GM12878 (cell line): ENCODE results near the gene MYNN. TPM values are rescaled to one million over a fixed set of nuclear protein-coding genes. Genes with fewer than 3 reads are reported as not detected.

ENCODE experiments used
- ATAC-seq: fragments of 200-7000 bp; cut with Tn5 transposase; 3 replicates; pipeline ENCODE4 v1.9.1; 2020; ENCODE audit warnings: mild to moderate bottlenecking, moderate library complexity
- BruUV-seq: library from RNA; stranded (reverse); fragments of 400-500 nt; replicated peaks from 2 replicates; lab custom pipeline; 2021; lab: Mats Ljungman, UMichigan
- CTCF ChIA-PET: fragments of 300-600 bp; sonication (Branson Sonifier 250); formaldehyde crosslinking; extraction: SDS; loops from one replicate; lab custom pipeline; 2021; ENCODE audit warnings: inconsistent platforms; lab: Yijun Ruan, JAX
- POLR2A ChIA-PET: fragments of 350-600 bp; formaldehyde crosslinking; extraction: SDS; loops from one replicate; lab custom pipeline; 2021; ENCODE audit warnings: inconsistent platforms; lab: Charles Lee
- RAD21 ChIA-PET: fragments of 300-600 bp; sonication (Branson Sonifier 250); formaldehyde crosslinking; loops from one replicate; lab custom pipeline; 2023; ENCODE audit warnings: antibody characterized with exemption; ENCODE audit not compliant: unreplicated experiment; lab: Charles Lee
- SMC1A ChIA-PET: fragments of 300-600 bp; sonication (Branson Sonifier 250); formaldehyde crosslinking; loops from one replicate; lab custom pipeline; 2023; ENCODE audit not compliant: unreplicated experiment, uncharacterized antibody; lab: Charles Lee
- DNase-seq: peaks from one replicate; pipeline ENCODE4 v3.0.0-alpha.2; 2011; ENCODE audit warnings: low read depth, low spot score
- FAIRE-seq: peaks from 3 replicates; lab custom pipeline; 2011; peaks lifted over from hg19 to GRCh38; lab: Jason Lieb, UNC
- H2AFZ ChIP-seq: 2 replicates; pipeline ENCODE4 v1.6.0; 2011; ENCODE audit warnings: low read depth, low read length, control low read depth; ENCODE audit not compliant: control insufficient read depth
- H3K27ac ChIP-seq: 2 replicates; pipeline ENCODE4 v1.5.1; 2011; ENCODE audit warnings: control low read depth; ENCODE audit not compliant: control insufficient read depth, insufficient read depth
- H3K27me3 ChIP-seq, 2 experiments: replicated peaks in 1 of 2; 2 replicates each; pipeline versions ENCODE4 v1.6.0 to v1.6.1; 2011; ENCODE audit warnings: low read length in 1 of 2; ENCODE audit not compliant: control insufficient read depth in 2 of 2, insufficient read depth in 2 of 2
- H3K36me3 ChIP-seq, 2 experiments: 2 replicates each; pipeline ENCODE4 v1.5.1; 2011; ENCODE audit warnings: low read length in 1 of 2; ENCODE audit not compliant: control insufficient read depth in 2 of 2, insufficient read depth in 2 of 2
- H3K4me1 ChIP-seq: 2 replicates; pipeline ENCODE4 v1.6.1; 2011; ENCODE audit warnings: mild to moderate bottlenecking, low read length, moderate library complexity, mixed read lengths; ENCODE audit not compliant: control insufficient read depth, insufficient read depth
- H3K4me2 ChIP-seq: 2 replicates; pipeline ENCODE4 v1.6.0; 2011; ENCODE audit warnings: control low read depth; ENCODE audit not compliant: control insufficient read depth, insufficient read depth
- H3K4me3 ChIP-seq: fragments of 200-600 bp; sonication (generic); 2 replicates; pipeline ENCODE4 v1.5.1; 2016
- H3K79me2 ChIP-seq: 2 replicates; pipeline ENCODE4 v1.6.0; 2011; ENCODE audit warnings: low read length; ENCODE audit not compliant: control insufficient read depth, insufficient read depth
- H3K9ac ChIP-seq: 2 replicates; pipeline ENCODE4 v1.8.0; 2011; ENCODE audit warnings: low read length, control low read depth, mixed read lengths; ENCODE audit not compliant: control insufficient read depth, insufficient read depth
- H3K9me3 ChIP-seq: replicated peaks from 3 replicates; pipeline ENCODE4 v1.5.1; 2011; ENCODE audit warnings: mild to moderate bottlenecking, low read length; ENCODE audit not compliant: control insufficient read depth, insufficient read depth
- H4K20me1 ChIP-seq: 2 replicates; pipeline ENCODE4 v1.6.0; 2011; ENCODE audit not compliant: control insufficient read depth, insufficient read depth
- E4F1 ChIP-seq: fragments of 450-650 bp; IDR thresholded peaks from 2 replicates; pipeline ENCODE4 v1.6.1; 2018; ENCODE audit warnings: borderline replicate concordance, mild to moderate bottlenecking; ENCODE audit not compliant: partially characterized antibody
- JUND ChIP-seq: IDR thresholded peaks from 2 replicates; pipeline ENCODE4 v1.6.1; 2012; ENCODE audit warnings: low read depth, mild to moderate bottlenecking, low read length, improper control_type of control experiment, moderate library complexity
- SREBF2 ChIP-seq: IDR thresholded peaks from 2 replicates; pipeline ENCODE4 v1.6.1; 2012; ENCODE audit warnings: mild to moderate bottlenecking, low read length
- TARDBP ChIP-seq: IDR thresholded peaks from 2 replicates; pipeline ENCODE4 v1.6.1; 2016; ENCODE audit warnings: borderline replicate concordance
- ZBED1 ChIP-seq: IDR thresholded peaks from 2 replicates; pipeline ENCODE4 v1.6.1; 2016; ENCODE audit warnings: borderline replicate concordance
- ZBTB33 ChIP-seq: fragments of 450-650 bp; IDR thresholded peaks from 2 replicates; pipeline ENCODE4 v1.6.1; 2017; ENCODE audit warnings: mild to moderate bottlenecking
- WGBS: methylation state at CpG from one replicate; pipeline ENCODE4 v1.1.6; 2016; ENCODE audit warnings: low lambda C conversion rate; ENCODE audit not compliant: insufficient replicate concordance, insufficient coverage; ENCODE audit errors: missing lambda C conversion rate; 5-methylcytosine and 5-hydroxymethylcytosine counted together
- in situ Hi-C: fragments of 300-500 bp; cut with MboI; formaldehyde crosslinking; loops from 9 replicates; pipeline ENCODE4 v1.14.3; 2018; ENCODE audit warnings: mixed read lengths
- intact Hi-C: fragments of 100-400 bp; cut with micrococcal nuclease; formaldehyde crosslinking; loops from one replicate; pipeline ENCODE4 v1.14.2; 2022; ENCODE audit not compliant: unreplicated experiment
- polyA plus RNA-seq, 11 experiments: library from polyadenylated mRNA; depleted of rRNA in 4 of 11; unstranded in 6 of 11; stranded (reverse) in 5 of 11; fragments of >200 nt; fragmentation: Nextera tagmentation in 4 of 11; fragmentation: Illumina TruSeq in 1 of 11; extraction: Ambion mirVana in 4 of 11; extraction: Trizol in 1 of 11; gene quantifications; 1 replicate in 1 of 11; 2 replicates in 10 of 11; pipeline versions ENCODE4 v1.2.1 to v1.2.3, GENCODE V29; 2011 to 2016; ENCODE audit warnings: inconsistent platforms in 2 of 11, missing spikeins in 2 of 11, low read depth in 1 of 11
- total RNA-seq, 4 experiments: library from RNA; depleted of rRNA in 3 of 4; stranded (reverse); fragments of >200 nt in 3 of 4; fragmentation: Illumina TruSeq in 1 of 4; extraction: Trizol in 1 of 4; gene quantifications; 2 replicates each; pipeline versions ENCODE4 v1.2.1 to v1.2.3, GENCODE V29; 2013 to 2021

MYNN gene
- total and polyA plus RNA-seq, 10 of the 15 experiments (the other 5 are each of a cell fraction or from before 2014, with no cell fraction given) = 8.8 to 20.5 (median 15.8) TPM

DNA sequence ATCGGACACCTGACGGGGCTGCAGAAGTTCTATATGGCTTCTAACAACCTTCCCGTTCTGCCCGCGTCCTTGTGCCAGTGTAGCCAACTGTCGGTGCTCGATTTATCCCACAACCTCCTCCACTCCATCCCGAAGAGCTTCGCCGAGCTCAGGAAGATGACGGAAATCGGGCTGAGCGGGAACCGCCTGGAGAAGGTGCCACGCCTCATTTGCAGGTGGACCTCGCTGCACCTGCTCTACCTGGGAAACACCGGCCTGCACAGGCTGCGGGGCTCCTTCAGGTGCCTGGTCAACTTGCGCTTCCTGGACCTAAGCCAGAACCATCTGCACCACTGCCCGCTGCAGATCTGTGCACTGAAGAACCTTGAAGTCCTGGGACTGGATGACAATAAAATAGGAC, 49.3 kb downstream of the MYNN start:
- no peak for FAIRE-seq
- 92% methylated on average over 20 of the region's 20 CpGs for WGBS
- H3K9ac ChIP-seq = no peak overlapping the region
- H3K4me3 ChIP-seq = no peak overlapping the region
- no peak for DNase-seq
- no peaks in the 10 kb centered on the region for H3K4me1 ChIP-seq
- in situ Hi-C loops (no loop called here), intact Hi-C loops (no loop called here)
- no peak overlapping the region for H3K27ac ChIP-seq
- BruUV-seq = no TSS peak
- no peak overlapping the region for H2AFZ ChIP-seq
- TF ChIP-seq JUND = no peak
- TF ChIP-seq E4F1 = no peak
- TF ChIP-seq TARDBP = no peak
- TF ChIP-seq ZBED1 = no peak
- ChIA-PET SMC1A (interaction anchor here (1.0 kb wide), 1 partner anchor 9 kb away, joined by 3 read pairs; no protein-coding TSS in a partner anchor), CTCF (interaction anchor here (0.6 kb wide), 2 partner anchors 40 to 41 kb away, joined by 3 read pairs; no protein-coding TSS in a partner anchor), RAD21 (no interaction called here), POLR2A (no interaction called here)
- no peak for ATAC-seq
- no peaks in the 10 kb centered on the region for H4K20me1 ChIP-seq
- no peaks in the 10 kb centered on the region for H3K79me2 ChIP-seq
- H3K27me3 ChIP-seq = no peaks in the 10 kb centered on the region; a peak in 1 of 4 replicates
- no peaks in the 10 kb centered on the region for H3K36me3 ChIP-seq
- H3K4me2 ChIP-seq = no peak overlapping the region
- no peaks in the 10 kb centered on the region for H3K9me3 ChIP-seq

- H3K79me2 ChIP-seq = no peaks in the 10 kb centered on the region
- TF ChIP-seq SREBF2 = no peak
- TF ChIP-seq ZBTB33 = no peak
- H3K9me3 ChIP-seq = no peaks in the 10 kb centered on the region
- H3K4me3 ChIP-seq = no peak overlapping the region
- no peaks in the 10 kb centered on the region; a peak in 1 of 4 replicates for H3K27me3 ChIP-seq
- no peak overlapping the region for H3K9ac ChIP-seq
- in situ Hi-C loops (no loop called here), intact Hi-C loops (no loop called here)
- H3K27ac ChIP-seq = no peak overlapping the region
- H3K4me2 ChIP-seq = no peak overlapping the region
- H2AFZ ChIP-seq = no peak overlapping the region
- FAIRE-seq (no peak), ATAC-seq (no peak), DNase-seq (no peak)
- H3K36me3 ChIP-seq = no peaks in the 10 kb centered on the region
- no peaks in the 10 kb centered on the region for H4K20me1 ChIP-seq
- WGBS = 60% methylated on average over 6 of the region's 6 CpGs
- RAD21 ChIA-PET = interaction anchor here (0.7 kb wide), 1 partner anchor 667 kb away, joined by 4 read pairs; no protein-coding TSS in a partner anchor
- SMC1A ChIA-PET = interaction anchor here (0.5 kb wide), 1 partner anchor 136 kb away, joined by 3 read pairs; no protein-coding TSS in a partner anchor
- CTCF ChIA-PET = interaction anchor here (0.6 kb wide), 1 partner anchor 40 kb away, joined by 3 read pairs; no protein-coding TSS in a partner anchor
- H3K4me1 ChIP-seq = no peaks in the 10 kb centered on the region
- BruUV-seq = no TSS peak
- POLR2A ChIA-PET = interaction anchor here (0.6 kb wide), 1 partner anchor 17 kb away, joined by 4 read pairs; no protein-coding TSS in a partner anchor
Measured at GRCh38 chr3:169822983-169823382, 49.8 kb downstream of the MYNN start.
